AG08395 (cell line): ENCODE measurements around the gene CNTROB.

Source experiments
- DNase-seq: peaks from one replicate; pipeline ENCODE4 v3.0.0; 2012; ENCODE audit warnings: mixed read lengths, low spot score

Gene CNTROB

GRCh38 chr17:7989781-7990655 is 58.0 kb downstream of the CNTROB start:
- DNase-seq: peak; percentile 77

DNA sequence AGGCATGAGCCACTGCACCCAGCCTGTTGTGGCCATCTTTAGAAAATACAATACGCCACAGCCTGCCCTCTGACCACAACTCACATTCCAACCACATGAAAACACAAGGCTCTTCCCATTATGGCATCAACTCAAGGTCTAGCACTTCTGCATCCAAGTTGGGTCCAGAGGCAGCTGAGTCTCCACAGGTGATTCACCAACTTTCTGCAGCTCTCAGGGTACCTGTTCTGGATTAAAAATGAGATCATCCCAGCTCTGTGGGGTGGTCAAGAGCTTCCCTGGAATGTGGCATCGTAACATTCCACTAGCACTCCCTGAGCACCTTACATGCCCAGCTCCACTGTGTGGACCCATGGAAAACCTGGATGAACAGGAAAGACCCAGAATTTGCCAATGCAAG is 60.5 kb downstream of the CNTROB start:
- peak; percentile 52 for DNase-seq

- DNase-seq: no peak
These were observed 60.9 kb downstream of the CNTROB start for GRCh38 chr17:7992924-7993323.

- DNase-seq: no peak
These were observed 62.1 kb downstream of the CNTROB start for GRCh38 chr17:7993972-7994589.

DNA sequence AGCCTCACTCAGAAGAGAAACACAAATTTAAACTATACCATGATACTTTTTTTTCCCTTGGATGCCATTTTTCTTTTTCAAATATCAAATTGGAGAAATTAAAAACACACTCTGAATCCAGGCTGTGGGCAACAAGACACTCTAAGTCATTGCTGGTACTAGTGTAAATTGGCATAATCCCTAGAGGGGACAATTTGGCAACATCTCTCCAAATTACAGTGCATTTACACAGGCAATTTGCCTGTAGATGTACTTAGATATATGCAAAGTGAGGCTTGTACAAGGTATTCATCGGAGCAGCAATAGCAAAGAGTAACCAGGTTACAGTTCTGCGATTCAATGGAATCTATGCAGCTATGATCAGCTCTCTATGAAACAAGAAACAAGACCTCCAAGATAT is 63.7 kb downstream of the CNTROB start:
- no peak for DNase-seq

DNA sequence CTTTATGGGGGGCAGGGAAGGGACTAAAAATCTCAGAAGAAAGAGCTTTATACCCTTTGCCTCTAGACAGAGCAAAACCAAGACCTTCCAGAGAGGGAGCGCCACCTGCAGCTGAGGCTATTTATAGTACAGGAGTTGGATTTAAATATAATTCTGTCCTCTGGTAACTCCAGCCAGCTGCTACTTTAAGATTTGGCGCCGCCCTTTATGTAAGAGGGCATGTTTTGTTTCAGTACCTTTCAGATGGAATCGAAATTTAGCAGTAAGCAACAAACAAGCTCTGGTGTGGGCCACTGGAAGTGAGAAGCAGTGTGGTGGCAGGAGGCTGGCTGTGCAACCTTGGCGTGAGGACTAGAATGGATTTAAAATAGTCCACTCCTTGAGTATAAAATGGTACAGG is 65.2 kb downstream of the CNTROB start:
- DNase-seq: no peak
